ENCODE measurements around the gene ARHGEF26.

DNA sequence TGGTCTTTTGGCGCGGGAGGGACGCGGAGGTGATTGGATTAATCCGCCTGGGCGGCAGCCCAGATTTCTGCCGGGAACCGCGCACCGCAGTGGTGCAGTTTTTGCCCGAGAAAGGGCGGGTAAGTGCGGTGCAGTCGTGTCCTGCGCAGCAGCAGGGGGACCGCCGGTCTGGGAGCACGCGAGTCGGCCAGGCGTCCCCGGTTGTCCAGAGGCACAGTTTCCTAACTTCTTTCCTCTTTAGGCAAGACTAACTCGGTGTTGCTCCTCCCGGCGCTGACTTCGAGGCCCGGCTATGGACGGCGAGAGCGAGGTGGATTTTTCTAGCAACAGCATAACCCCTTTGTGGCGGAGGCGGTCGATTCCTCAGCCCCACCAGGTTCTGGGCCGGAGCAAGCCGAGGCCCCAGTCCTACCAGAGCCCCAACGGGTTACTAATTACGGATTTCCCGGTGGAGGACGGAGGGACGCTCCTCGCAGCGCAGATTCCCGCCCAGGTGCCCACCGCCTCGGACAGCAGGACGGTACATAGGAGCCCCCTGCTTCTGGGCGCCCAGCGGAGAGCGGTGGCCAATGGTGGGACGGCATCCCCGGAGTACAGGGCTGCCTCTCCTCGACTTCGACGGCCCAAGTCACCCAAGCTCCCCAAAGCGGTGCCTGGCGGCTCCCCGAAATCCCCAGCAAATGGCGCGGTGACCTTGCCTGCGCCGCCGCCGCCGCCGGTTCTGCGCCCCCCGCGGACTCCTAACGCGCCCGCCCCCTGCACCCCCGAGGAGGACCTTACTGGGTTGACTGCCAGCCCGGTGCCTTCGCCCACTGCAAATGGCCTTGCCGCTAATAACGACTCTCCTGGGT, 736 bp downstream of the ARHGEF26 start:
- TF ChIP-seq POLR2A (IDR thresholded peaks at IDR 0.05; ENCODE audit: low read length) (no peak), GATA1 (IDR thresholded peaks at IDR 0.05; ENCODE audit: low read depth, low read length) (no peak)
